ACHN (cell line): ENCODE results near the gene SP6.

Source experiments
- DNase-seq: peaks from one replicate; pipeline ENCODE4 v3.0.0-alpha.2; 2015
- in situ Hi-C: cut with HindIII; loops from 2 replicates; pipeline ENCODE4 v1.10.0; 2017; ENCODE audit warnings: low sequenced_read_pairs, low pct_ligation_motif_present, low pct_unique_long_range_greater_than_20kb

The SP6 gene

DNA sequence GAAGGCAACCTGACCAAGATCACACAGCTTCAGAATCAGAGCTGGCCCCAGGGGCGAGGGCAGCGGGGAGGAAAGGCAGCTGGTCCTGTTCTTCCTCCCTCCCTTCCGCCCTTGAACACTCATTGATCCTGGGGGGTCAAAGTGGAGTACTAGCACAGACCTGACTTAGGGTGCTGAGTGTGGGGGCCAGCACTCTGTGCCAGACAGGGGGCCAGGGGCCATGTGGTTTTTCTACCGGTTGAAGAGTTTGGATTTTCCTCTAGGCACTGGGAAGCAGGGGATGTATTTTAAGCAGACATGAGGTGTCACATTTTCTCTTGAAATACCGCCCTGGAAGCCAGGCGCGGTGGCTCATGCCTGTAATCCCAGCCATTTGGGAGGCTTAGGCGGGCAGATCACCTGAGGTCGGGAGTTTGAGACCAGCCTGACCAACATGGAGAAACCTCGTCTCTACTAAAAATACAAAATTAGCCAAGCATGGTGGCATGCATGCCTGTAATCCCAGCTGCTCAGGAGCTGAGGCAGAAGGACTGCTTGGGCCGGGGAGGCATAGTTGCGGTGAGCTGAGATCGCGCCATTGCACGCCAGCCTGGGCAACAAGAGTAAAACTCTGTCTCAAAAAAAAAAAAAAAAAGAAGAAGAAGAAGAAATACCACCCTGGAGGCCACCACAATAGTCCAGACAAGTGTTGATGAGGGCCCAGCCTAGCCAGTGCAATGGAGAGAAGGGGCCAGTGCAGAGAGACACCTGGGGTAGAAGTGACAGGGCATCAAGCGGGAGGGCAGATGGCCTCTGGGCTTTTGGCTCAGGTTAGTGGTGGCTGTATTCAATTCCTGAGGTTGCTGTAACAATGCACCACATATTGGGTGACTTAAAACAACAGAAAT is 44.7 kb downstream of the SP6 start:
- no peak for DNase-seq
- in situ Hi-C loops, result no loop called here

DNA sequence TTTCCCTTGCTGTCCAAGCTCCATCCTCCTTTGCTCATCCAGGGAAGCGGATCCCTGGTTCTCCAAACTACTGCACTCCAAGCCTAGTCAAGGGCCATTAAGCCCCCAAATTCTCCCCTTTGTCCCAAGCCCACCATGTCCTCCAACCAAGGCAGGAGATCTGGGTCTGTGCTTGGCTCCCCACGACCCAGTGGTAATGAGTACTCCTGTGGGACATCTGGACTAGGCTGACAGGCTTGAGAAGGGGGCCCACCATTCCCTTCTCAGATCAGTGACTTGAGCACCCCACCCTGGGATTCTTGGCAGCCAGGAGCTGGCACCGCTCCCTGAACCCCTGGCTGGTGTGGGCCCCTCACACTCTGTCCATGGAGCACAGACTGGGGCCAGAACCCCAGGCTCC is 46.5 kb downstream of the SP6 start:
- in situ Hi-C loops, result no loop called here

DNA sequence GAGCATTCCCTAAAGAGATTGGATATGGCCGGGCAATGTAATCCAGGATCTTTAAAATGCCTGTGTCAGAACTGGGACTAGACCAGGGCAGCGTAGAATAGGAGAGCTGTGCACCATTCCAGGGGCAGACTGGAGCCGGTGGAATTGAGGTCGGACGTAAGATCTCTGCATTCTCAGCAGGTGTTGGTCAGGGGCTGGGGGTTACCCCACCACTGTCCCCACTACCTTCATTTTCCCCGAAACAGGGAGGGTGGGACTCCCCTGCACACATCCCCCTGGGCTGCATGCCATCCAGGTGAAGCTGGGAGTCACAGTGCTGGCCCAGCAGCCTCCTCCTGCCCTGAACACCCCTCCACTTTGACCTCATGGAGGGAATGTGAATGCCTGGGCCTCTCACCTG is 47.2 kb downstream of the SP6 start:
- DNase-seq, result no peak
- in situ Hi-C loops, result no loop called here

More for the DNA sequence above, 46.5 kb downstream of the SP6 start:
- DNase-seq, result no peak

DNA sequence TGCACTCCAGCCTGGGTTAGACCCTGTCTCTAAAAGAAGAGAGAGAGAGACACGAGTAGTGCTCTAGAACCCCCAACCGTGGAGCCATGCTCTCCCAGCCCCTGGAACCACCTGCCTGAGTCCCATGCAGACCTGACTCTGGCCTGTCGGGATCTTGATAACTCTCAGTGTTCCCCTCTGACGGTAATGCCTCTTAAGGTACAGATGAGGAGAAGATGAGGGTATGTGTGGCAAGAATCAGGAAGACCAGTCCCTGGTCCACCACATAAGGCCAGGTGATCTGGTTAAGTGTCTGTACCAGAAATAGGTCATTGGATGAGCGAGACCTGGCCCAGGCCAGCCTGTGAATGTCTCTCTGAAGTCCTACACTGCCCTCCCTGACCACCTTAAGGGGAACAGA is 47.8 kb downstream of the SP6 start:
- in situ Hi-C loops, result no loop called here
- no peak for DNase-seq

DNA sequence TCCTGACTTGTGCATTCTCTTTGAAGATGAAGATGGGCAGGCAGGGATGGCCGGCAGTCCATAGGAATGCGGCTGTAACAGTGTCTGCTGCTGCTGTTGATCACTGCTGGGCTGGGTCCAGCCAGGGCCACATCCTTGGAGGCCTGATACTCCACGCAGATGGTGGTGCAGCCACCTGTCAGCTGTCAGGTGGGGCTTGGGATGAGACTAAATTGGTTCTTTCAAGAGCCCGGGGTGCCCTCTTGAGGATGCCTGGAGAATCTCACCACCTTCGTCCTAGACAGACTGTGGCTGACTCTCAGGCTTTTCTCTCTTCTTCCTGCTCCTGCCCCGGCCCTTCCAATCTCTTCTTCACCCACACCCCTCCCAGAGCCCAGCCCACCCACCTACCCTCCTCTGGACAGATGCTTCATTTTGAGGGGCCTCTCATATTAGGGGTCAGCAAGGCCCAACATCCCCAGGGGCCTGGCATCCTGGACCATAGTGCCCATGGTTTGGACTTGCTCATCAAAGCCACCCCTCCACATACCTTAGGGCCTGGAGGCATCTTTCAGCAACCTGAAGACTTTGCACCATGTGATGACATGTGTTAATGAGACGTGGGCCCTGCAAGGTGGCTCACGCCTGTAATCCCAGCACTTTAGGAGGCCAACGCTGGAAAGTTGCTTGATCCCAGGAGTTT is 48.5 kb downstream of the SP6 start:
- DNase-seq, result peak; percentile 65
- in situ Hi-C loops, result no loop called here

DNA sequence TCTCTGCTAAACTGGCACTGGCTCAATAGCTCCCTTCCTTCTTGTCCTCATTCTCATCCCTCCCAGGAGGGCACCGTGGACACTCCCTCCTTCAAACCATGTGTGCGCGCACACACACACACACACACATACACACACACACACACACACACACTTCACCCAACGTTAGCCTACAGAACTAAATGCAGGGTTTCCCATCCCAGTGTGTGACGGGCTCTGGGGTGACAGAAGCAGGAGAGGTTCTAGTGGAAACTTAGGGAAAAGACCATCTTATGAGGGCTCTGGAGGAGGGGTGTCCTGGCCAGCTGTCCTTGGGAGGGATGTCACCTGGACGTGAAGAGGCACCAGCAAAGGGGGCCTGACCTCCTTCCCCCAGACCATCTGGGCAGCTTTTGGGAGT is 49.1 kb downstream of the SP6 start:
- in situ Hi-C loops, result no loop called here
- no peak for DNase-seq

DNA sequence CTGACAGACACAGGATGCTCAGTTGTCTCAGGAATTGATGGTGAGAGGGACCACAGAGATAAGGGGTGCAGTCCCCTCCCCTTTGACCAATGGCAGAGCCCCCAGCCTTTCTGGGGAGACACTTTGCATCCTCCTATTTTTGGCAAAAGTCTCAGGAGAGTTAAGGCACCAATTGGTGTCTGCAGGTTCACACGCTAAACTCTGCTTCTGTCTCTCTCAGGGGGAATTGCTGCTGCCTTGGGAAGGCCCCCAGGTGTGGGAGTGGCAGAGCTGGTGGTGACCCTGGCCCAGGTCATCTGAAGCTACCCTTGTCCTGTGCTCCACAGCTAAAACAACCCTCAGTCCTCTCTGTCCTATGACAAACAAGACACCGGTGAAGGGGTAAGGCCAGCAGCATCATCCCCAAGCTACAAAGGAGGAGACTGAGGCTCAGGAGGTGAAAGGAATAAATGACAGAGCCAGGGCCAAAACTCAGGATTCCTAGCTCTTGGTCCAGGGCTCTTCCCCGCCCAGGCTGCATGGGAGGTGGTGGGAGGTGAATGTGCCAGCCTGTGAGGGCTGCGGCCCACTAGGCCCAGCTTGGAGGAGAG is 49.7 kb downstream of the SP6 start:
- no peak for DNase-seq
- in situ Hi-C loops, result no loop called here

DNA sequence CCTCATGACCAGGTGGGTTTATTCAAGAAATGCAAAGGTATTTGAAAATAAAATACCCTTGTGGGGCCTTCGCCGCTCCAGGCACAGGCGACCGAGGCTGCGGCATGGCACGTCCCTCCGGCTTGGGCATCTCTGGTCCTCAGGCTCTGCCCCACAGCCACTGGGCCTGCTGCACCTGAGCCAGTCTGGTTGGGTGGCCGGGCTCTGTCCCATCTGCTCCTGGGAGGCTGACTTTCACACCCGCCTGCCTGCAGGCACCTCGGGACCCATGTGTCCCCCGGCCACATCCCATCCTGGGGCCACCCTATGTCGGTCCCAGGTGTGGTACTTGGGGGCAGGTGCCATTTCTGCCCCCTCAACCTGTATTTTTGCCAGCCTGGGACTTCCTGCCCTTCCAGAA is 50.3 kb downstream of the SP6 start:
- no peak for DNase-seq
- in situ Hi-C loops, result no loop called here

DNA sequence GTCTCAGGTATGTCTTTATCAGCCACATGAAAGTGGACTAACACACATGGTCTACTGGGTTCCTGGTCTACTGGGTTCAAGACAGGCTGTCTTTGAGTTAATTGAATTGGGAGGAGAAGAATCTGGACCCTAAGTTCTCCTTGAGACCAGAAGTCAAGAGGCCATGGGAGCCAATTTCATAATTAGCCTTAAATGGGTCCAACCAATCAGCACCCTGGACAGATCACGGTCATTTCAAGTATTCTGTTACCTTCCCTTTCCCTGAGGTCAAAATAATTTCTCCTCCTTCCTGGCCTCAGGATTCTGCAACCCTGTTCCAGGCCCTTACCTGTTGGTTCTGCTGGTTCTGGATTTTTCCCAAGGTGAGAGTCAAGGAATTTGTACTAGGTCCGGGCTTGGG is 53.2 kb downstream of the SP6 start:
- in situ Hi-C loops, result no loop called here
- DNase-seq, result no peak
